ENCODE measurements around the gene HIF1AN.
A peak's percentile ranks its signal among the peaks of the same experiment; 100 is the strongest.

HIF1AN gene

DNA sequence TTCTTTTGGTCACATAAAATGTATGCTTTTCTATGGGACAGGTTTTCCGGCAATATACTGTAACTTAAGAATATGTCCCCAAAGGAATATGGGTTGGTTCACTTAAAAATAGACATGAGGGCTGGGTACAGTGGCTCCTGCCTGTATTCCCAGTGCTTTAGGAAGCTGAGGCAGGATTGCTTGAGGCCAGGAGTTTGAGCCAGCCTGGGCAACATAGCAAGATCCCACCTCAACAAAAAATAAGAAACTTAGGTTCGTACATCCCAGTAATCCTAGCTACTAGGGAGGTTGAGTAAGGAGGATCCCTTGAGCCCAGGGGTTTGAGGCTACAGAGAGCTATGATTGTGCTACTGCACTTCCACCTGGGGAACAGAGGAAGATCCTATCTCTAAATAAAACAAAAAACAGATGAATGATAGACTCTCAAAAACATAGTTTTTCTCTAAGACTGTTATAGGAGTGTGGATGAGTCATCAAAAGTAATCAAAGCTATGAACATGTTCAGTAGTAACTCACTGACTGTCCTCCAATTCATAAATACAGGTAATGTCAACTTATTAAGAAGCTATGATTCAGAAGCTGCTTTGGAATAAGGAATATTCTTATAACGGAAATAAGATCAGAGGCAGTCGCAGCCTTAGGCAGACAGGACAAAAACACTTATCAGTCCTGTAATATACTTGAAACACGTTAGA, 13.5 kb upstream of the HIF1AN start:
- DNase-seq (ENCODE audit: low read depth): no peak

DNA sequence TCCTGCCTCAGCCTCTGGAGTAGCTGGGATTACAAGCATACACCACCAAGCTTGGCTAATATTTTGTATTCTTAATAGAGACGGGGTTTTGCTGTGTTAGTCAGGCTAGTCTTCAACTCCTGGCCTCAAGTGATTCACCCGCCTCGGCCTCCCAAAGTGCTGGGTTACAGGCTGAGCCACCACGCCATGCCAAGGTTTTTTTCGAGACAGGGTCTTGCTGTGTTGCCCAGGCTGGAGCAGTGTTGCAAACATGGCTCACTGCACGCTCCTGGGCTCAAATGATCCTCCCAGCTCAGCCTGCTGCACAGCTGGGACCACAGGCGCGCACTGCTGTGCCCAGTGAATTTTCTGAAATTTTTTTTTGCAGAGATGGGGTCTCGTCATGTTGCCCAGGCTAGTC, 12.8 kb upstream of the HIF1AN start:
- DNase-seq (ENCODE audit: low read depth): no peak

DNA sequence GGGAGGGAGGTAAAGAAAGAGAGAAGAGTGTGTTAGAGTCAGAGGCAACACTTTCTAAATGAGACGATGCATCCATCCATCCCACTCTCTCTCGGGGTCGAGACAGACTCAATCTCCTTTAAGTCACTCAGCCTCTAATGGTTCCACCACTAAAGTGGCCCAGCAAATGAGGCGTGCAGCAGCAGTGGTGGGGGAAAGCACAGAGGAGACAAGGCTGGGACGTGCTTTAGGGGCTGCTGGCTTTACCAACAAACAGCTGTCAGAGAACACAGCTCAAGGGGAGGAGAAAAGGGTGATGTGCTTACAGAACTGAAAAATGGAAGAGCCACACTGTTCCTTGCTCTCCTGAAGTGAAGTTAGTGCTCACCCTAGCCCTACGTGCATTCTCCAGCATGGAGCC, 11.5 kb upstream of the HIF1AN start:
- DNase-seq (ENCODE audit: low read depth): no peak

DNA sequence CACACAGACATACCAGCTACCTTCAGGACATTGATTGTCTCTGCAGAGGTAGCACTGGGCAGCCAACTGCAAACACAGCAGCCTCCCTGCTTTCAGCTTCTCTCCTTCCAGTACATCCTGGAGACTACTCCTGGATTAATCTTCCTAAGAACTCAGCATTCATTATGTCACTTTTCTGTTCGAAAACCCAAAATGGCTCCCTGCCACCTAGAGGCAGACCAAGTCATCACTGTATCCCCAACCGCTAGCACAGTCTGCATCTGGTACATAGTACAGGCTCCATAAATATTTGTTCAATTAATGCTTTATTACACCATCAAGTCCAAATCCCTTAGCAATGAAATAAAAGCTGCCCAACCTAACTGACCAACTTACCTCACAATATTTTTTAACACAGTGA, 11.1 kb upstream of the HIF1AN start:
- no peak for DNase-seq (ENCODE audit: low read depth)

DNA sequence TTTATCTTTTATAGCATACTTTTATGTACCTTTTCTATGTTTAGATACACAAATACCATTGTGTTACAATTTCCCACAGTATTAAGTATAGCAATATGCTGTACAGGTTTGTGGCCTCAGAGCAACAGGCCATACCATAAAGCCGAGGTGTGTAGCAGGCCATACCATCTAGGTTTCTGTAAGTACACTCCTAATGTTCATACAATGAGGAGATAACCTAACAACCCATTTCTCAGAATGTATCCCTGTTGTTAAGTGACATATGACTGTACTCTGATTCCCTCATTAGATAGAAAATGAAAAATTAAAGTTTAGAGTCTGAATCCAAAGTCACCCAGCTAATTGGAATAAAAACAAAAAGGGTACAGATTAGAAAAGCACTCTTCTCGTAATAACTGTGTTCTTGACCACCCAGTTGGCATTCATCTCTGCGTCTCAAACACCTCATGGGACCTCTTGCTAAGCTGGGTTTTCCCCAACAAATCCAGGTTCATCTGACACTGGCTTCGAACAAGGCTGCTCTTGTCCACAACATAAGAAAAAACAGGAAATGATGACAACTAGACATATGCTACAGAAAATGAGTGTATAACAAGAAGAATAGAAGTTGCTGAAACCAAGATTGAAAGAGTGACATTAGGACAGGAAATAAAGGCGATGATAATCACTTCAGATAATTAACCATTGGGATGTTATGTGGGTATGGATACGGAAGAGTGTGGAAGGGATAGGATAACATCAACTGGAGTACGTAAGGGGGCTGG, 7.4 kb upstream of the HIF1AN start:
- no peak for DNase-seq (ENCODE audit: low read depth)

DNA sequence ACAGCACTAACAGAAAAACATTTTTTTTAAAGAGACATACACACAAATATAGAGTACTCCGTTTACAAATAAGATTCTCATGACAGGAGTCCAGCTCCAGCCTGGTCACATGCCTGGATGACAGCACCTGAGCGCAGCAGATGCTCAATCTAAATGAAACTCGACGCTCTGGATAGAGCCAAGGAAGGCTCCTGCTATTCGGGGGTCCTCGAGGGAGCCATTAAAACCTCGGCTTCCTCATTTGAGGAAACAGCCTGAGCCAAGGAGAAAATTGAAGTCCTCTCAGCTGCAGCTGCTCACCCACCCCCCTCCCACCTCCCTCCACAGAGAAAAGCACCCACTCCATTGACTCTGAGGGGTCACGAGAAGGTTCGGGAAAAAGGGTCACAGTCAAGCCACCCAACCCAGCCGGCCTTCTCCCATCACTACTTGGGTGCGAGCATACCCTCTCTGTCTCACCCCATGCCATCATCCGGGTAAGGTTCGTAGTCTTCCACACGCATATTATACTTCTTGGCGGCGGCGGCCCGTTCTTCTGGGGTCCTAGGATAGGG, 6.7 kb upstream of the HIF1AN start:
- DNase-seq (ENCODE audit: low read depth): no peak

DNA sequence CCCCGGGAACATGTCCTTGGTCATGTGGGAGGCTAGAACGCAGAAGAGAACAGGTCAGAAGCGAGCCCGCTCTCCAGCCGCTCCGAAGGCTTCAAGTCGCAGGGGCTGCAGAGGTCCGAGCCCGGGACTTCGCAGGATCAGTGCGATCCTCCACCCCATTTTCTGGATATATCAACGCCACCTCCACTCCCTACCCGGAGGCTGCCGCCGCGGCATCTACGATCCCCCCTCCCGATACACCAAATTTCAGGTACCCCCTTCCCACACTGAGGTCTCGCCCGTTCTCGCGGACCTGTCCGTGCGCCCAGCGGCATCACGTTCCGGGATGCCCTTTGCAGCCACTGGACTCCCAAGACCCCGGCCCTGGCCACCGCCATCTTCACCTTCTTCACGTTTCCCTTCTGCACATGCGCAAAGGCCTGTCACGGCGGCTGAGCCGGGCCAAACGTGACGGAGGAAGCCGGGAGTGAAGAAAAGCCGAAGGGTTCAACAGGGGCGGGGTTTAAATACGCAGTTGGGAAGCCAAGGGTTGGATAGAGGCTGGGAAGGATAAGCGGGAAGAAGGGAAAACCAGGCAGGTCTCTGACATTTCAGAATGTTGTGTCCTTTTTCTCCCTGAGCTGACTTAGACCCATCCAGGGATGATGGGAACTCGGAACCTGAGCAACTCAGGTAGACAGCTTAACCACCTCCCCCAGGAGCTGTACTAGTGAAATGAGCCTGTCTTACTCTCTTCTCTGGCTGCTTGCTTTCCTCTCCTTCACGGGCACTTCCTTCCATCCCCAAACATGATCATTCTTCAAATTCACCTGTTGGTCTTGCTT, 6.1 kb upstream of the HIF1AN start, which contains the start of gene NDUFB8:
TSS of gene NDUFB8 (minus strand) at position 397 of the 824 bp plus-strand sequence. CDS start at position 377, 20 bp downstream.
- DNase-seq (ENCODE audit: low read depth): peak; percentile 76

DNA sequence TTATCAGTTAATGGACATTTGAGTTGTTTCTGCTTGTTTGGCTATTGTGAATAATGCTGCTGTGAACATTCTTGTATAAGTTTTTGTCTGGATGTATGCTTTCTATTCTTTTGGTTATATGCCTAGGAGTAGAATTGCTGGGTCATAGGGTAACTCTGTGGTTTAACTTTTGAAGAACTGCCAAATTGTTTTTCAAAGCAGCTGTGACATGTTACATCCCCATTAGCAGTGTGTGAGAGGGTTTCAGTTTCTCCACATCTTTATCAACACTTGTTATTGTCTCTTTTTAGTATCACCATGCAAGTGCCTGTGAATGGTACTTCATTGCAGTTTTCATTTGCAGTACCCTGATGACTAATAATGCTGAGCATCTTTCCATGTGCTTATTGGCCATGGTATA, 4.0 kb upstream of the HIF1AN start:
- DNase-seq (ENCODE audit: low read depth): no peak

DNA sequence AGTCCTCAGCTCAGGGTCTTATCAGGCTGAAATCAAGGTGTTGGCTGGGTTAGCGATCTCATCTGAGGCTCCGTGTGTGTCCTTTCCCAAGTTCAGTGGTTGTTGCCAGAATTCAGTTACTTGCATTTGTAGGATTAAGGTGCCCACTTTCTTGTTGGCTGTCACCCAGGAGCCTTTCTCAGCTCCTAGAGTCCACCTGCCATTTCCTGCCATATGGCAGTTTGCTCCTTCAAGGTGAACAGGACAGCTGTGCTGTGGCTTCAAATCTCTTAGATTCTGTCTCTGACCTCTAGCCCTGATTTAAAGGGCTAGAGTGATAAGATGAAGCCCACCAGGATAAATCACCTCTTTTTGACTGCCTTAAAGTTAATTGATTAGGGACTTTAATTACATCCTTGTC, 1.0 kb upstream of the HIF1AN start:
- no peak for DNase-seq (ENCODE audit: low read depth)

DNA sequence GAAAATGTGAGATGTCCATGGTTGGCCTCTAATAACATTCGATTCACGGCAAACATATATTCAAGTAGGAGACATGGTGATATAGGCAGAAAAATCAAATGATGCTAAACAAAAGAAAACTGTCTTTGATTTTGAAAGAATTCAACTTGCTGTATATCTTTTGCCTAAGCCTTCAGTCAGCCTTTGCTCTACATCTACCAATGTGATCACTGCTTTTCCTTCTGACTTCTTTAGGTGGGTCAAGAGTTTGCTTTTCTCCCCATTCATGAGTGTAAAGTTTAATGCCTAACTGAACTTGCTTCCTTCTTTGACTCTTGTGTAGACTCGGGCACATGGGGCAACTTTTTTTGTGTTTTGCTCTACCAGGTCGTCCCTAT, 417 bp upstream of the HIF1AN start:
- DNase-seq (ENCODE audit: low read depth): no peak

DNA sequence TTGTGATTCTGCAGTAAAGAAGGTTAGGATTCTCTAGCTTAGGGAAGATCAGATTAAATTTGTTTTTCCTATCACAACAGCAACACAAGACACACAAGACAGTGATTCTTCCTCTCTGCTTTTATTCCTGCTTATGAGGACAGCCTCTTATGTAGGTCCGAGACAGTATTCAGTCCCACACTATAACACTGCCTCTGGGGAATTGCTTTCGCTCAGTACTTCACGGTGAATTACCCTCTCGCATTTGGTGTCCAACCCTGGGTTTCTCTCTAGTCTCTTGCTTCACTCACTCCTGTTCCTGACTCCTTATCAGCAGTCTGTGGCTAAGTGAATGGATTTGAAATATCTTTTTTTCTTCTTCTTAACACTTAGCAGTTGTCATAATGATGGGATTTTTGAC, 1.7 kb downstream of the HIF1AN start:
- no peak for DNase-seq (ENCODE audit: low read depth)

DNA sequence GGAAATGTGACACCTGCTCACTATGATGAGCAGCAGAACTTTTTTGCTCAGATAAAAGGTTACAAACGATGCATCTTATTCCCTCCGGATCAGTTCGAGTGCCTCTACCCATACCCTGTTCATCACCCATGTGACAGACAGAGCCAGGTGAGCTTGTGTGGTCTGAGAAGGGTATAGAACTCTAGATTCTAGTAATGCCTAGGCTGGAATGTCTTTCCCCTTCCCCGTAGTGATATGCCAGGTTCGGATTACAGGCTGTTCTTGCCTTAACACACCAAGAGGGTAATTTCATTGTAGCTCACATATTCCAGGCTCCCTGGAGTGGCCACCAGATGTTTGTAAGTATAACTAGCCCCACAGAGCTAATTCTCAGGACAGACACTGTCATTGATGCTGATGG, 9.2 kb downstream of the HIF1AN start:
- no peak for DNase-seq (ENCODE audit: low read depth)

DNA sequence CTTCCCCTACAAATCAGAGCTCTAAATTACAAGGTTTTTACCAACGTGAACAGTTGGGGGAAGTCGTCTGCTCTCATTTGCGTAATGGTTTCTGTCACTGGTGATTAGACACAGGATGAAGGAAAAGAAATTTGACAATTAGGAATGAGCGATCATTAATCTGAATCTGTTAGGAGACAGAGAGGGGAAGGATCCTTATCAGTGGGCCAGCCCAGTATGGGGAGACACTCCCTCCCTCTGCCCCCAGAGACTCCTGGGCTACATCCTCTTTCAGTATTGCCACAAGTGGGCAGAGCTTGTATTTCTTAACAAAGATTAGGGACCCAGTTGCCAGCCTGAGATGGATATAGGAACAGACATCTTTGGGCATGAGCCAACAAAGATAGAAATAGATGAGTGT, 15.5 kb downstream of the HIF1AN start:
- DNase-seq (ENCODE audit: low read depth): no peak

DNA sequence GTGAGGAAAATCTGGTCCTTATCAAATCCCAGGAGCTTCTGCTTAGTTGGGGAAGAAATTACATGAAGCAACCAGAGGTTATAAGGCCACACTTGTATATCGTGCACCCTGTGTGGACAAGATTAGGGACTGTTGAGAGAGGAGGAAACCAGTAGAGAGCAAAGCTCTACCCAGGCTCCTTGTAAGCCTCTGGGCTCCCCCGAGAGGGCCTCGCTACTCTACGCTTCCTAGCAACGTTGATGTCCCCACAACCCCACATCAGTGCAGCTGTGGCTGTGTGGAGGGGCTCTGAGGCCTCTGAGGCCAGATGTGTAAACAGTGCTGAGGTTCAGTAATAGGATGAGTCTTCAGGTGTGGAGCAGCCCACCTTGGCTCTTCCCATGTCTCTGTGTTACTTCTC, 16.0 kb downstream of the HIF1AN start:
- no peak for DNase-seq (ENCODE audit: low read depth)

DNA sequence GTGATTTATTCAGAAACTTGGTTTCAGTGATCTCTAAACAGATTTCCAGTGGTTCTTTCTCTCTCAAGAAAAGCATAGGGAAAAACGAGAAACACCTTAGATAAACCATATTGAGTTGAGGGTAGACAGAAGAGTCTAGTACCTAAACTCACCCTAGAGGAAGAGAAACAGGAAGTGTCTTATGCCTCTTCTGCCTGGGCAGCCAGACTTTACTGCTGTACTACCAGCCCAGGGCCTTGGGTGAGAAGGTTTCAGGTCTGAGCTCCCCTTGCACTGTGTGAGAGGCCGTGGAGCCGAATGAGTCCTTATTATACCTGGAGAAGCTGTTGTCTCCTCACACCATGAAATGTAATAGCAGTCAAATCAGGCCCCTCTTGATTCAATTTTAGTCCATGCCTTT, 18.2 kb downstream of the HIF1AN start:
- no peak for DNase-seq (ENCODE audit: low read depth)

DNA sequence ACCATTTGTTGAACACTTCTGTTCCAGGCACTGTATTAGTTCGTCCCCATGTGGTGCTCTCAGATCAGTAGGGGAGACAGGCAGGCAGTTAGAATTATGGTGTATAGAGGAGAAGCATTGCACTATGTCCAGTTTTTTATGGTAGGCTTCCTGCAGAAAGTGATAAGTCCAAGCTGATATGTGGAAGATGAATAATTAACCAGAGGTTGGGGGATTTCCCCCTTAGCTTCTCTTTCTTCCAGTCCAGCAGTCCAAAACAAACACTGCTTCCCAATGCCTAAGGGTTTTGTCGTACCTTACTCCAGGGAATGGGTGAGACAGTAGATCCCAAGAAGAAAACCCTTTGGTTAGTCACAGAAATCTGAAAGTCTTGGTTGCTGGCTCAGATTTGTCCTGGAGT, 19.2 kb downstream of the HIF1AN start:
- no peak for DNase-seq (ENCODE audit: low read depth)

DNA sequence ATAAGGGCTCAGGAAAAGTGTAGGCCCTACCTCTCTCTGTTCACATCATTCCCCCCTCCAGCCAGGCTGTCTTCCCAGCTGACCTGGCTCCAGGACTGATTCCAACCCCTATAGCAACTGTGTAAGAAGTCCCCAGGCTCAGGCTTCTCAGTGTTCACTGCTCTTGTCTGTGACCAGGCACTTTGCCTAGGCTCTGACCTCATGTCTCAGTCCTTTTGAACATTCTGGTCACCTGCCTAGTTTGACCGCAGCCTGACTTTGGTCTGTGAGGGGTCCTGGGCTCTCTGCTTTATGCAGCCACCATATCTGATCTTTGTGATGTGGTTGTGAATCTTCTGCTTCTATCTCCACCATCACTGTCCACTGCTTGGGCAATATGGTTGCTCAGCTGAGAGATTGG, 24.5 kb downstream of the HIF1AN start:
- no peak for DNase-seq (ENCODE audit: low read depth)

DNA sequence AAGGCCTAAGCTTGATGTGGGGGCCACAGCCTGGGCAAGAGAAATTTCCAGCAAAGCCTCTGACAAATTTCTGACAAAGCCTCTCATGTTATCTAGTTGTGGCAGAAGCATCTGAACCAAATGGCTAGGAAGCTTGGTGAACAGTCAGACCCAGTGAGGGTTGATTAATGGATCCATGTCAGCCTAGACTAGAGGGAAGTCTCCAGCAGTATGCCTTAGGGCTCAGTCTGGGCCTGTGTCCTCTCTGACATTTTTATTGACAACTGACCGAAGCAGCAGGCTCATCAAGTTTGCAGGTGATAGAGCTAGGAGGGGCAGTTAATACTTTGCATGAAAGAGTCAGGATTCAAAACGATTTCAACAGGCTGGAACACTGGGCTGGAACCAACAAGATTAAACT, 25.3 kb downstream of the HIF1AN start:
- DNase-seq (ENCODE audit: low read depth): no peak

DNA sequence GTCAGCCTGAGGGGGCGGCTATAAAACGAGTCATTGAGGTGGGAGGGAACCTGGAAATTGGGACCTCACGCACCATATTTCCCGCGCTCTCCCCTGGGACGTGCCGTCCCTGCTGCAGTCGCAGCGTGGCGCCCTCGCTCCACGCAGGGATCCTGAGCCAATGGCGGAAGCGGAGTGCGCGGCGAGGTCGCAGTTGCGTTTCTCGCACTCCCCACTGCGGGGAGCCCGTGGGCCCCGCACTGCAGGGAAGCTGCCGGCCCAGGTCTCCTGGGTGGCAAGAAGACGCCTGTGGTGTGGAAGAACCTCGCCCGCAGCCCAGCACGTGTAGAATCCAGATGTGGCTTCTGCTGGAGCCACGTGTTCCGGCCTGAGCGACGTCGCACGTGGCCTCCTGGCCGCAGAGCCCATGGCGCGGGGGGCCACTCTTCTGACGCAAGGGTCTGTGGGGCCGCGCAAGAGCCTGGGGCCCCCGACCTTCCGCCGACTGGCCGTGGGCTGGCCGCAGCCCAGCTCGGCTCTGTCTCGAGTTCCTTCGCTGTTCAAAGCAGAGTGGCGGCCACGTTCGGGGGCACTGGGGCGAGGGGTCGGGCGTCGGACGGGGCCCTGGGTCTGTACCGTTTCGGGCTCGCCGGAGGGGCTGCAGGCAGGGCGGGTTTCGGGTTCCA, 26.4 kb downstream of the HIF1AN start:
- DNase-seq (ENCODE audit: low read depth): peak; percentile 68

DNA sequence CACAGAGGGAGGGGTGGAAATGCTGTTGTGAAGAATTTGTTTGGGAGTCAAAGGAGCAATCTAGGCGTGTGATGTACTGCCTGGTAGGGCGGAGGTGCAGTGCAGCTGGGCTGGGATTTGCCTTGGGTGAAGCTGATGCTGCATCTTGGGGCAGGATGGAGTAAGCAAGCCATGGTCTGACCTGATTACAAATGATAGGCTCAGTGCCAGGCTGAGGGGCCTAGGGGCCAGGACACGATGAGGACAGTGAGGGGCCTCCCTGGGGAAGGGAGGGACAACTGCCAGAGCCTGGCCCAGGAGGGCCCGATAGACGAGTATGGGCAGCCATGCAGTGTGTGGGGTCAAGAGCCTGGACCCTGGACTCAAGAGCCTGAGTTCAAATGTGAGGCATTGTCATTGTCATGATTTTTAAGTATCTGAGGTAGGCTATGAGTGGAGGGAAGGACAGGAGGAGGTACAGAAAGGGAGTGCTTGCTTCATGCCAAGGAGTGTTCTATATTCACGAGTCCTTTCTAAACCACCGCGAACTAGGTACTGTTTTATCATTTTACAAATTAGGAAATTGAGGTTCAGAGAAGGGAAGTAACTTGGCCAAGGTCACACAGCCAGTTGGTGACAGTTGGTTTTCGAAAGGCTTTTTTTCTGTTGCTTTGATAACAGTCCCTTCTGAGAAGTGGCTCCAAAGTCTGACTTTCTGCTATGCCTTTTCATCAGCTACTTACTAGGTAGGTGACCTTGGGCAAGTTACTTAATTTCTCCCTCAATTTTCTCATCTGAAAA, 29.7 kb downstream of the HIF1AN start:
- DNase-seq (ENCODE audit: low read depth): no peak

DNA sequence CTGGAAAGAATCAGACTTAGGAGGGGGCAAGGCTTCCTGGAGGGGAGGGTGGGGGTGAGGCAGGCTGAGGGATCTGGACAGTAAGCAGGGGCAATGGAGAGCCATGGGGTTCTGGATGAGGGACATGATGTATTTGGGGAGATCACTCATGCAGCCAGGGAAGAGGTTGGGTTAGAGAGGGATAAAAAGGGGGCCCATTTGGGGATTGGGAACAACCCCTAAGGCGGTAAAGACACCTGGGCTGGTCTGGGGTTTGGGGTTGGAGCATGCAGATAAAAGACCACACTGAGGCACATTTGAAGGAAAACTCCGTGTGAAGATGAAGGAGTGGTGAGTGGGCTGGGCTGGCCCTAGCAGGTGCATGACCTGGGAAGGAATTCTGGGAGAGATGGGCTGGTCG, 30.8 kb downstream of the HIF1AN start:
- DNase-seq (ENCODE audit: low read depth): no peak

All from stimulated activated CD8-positive, alpha-beta memory T cell treated with anti-CD3 and anti-CD28 coated beads, Interleukin-4, amount 100 ng/mL, for 24 hours (primary cell).